HepG2 (cell line): Measurements from ENCODE around the gene BCAR3.

ENCODE experiments used
- ARNT2 ChIP-seq: sonication (generic); formaldehyde crosslinking; IDR thresholded peaks from 2 replicates; pipeline ENCODE4 v1.8.0; 2022; ENCODE audit warnings: mild to moderate bottlenecking, low read depth, missing genetic modification reagents, moderate library complexity
- DMTF1 ChIP-seq: sonication (generic); formaldehyde crosslinking; IDR thresholded peaks from 2 replicates; pipeline ENCODE4 v1.4.0; 2020; ENCODE audit warnings: mild to moderate bottlenecking, missing genetic modification reagents
- GTF2F1 ChIP-seq: fragments of 150-350 bp; IDR thresholded peaks from 2 replicates; pipeline ENCODE4 v1.6.1; 2014; ENCODE audit warnings: low read length
- HNF1A ChIP-seq, 2 experiments: sonication (generic) in 1 of 2; formaldehyde crosslinking in 1 of 2; IDR thresholded peaks; 2 replicates each; pipeline versions ENCODE4 v1.4.0 to v1.6.1; 2016 to 2020; ENCODE audit warnings: borderline replicate concordance in 1 of 2, low read depth in 1 of 2, mild to moderate bottlenecking in 1 of 2, missing genetic modification reagents in 1 of 2
- IRF1 ChIP-seq: sonication (generic); formaldehyde crosslinking; IDR thresholded peaks from 2 replicates; pipeline ENCODE4 v1.4.0; 2020; ENCODE audit warnings: low read depth, mild to moderate bottlenecking, missing genetic modification reagents
- MLLT10 ChIP-seq: sonication (generic); formaldehyde crosslinking; IDR thresholded peaks from 2 replicates; pipeline ENCODE4 v1.4.0; 2020; ENCODE audit warnings: missing genetic modification reagents
- RAD21 ChIP-seq: fragments of 450-650 bp; formaldehyde crosslinking; IDR thresholded peaks from 2 replicates; pipeline ENCODE4 v1.5.0; 2020; ENCODE audit warnings: mild to moderate bottlenecking
- ZBTB44 ChIP-seq: sonication (generic); formaldehyde crosslinking; IDR thresholded peaks from 2 replicates; pipeline ENCODE4 v1.4.0; 2020; ENCODE audit warnings: missing genetic modification reagents
- ZNF281 ChIP-seq: sonication (generic); formaldehyde crosslinking; IDR thresholded peaks from 2 replicates; pipeline ENCODE4 v1.4.0; 2020; ENCODE audit warnings: missing genetic modification reagents, borderline replicate concordance
- ZNF646 ChIP-seq: sonication (generic); formaldehyde crosslinking; IDR thresholded peaks from 2 replicates; pipeline ENCODE4 v1.9.0; 2021; ENCODE audit warnings: mild to moderate bottlenecking, missing genetic modification reagents
- ZNF878 ChIP-seq: sonication (generic); formaldehyde crosslinking; IDR thresholded peaks from 2 replicates; pipeline ENCODE4 v1.8.1; 2023; ENCODE audit warnings: mild to moderate bottlenecking, missing genetic modification reagents, moderate library complexity

GRCh38 chr1:93677729-93678128 is 3.9 kb downstream of the BCAR3 start:
- TF ChIP-seq ZNF646 (no peak), IRF1 (no peak), RAD21 (CRISPR knock-in tag) (no peak), HNF1A (IDR thresholded peaks at IDR 0.05; ENCODE audit: low read depth) (no peak), HNF1A (CRISPR knock-in tag; IDR thresholded peaks at IDR 0.05; ENCODE audit: borderline replicate concordance) (no peak), ZBTB44 (CRISPR knock-in tag) (no peak), DMTF1 (CRISPR knock-in tag) (no peak), ZNF281 (no peak), GTF2F1 (no peak), MLLT10 (CRISPR knock-in tag) (no peak), ZNF878 (CRISPR knock-in tag) (no peak), ARNT2 (no peak)
